ENCODE measurements around the gene LRRC45.

DNA sequence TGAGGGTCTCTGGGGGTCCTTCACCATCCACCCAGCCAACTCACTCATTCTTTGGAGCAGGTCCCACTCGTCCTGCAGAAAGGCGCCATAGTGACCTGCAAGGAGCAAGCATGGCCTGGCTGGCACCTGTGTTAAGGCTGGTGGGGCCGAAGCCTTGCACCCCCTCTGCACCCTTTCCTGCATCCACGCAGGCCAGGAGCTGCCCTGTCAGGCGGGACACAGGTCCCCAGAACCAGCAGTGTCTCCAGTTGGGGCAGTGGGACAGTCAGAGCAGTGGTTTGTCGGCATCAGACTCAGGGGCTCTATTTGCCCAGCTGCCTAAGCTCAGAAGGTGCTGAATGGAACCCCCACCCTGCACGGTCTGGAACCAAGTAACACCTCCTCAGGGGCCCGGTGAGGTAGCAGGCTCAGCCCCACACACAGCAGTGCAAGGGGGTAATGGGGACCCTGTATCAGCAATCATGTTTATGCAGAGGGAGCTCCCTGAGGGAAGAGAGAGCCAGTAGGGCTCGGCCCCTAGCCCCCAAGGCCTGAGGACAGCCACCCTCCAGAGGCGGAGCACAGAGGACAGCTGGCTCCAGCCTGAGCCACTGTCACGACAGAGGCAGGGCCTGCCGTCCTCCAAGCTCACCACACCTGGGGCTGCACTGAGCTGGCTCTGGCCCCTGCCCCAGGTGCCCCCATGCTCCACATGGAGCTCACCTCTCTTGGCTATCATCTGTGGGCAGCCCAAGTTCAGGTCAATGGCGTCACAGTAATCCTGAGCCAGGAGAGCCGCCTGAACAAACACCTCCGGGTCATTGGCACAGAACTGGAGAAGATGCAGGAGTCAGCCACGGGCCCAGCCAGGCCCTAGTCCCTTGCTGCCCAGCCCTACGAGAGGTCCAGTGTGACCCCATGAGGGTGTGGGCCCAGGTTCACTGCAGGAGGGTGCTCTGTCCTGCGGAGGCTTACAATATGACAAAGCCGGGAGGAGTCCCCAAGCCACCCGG, 40.6 kb downstream of the LRRC45 start:
- TF ChIP-seq, protein P1, sequence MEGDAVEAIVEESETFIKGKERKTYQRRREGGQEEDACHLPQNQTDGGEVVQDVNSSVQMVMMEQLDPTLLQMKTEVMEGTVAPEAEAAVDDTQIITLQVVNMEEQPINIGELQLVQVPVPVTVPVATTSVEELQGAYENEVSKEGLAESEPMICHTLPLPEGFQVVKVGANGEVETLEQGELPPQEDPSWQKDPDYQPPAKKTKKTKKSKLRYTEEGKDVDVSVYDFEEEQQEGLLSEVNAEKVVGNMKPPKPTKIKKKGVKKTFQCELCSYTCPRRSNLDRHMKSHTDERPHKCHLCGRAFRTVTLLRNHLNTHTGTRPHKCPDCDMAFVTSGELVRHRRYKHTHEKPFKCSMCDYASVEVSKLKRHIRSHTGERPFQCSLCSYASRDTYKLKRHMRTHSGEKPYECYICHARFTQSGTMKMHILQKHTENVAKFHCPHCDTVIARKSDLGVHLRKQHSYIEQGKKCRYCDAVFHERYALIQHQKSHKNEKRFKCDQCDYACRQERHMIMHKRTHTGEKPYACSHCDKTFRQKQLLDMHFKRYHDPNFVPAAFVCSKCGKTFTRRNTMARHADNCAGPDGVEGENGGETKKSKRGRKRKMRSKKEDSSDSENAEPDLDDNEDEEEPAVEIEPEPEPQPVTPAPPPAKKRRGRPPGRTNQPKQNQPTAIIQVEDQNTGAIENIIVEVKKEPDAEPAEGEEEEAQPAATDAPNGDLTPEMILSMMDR (IDR thresholded peaks at IDR 0.05) = no peak
- TF ChIP-seq POLR2A (IDR thresholded peaks at IDR 0.05) = no peak

Data from uterus (tissue), 2 donors.